Sigmoid colon (tissue), 4 donors: ENCODE results near the gene TMEM59L.

Experiments
- CTCF ChIP-seq, 4 experiments: fragments of 450-650 bp in 3 of 4; fragments of 200-600 bp in 1 of 4; IDR thresholded peaks; one replicate each; pipeline ENCODE4 v1.5.1; 2016 to 2019; ENCODE audit warnings: antibody characterized with exemption in 4 of 4, mild to moderate bottlenecking in 3 of 4, moderate library complexity in 2 of 4
- EP300 ChIP-seq, 4 donors: sonication (generic); formaldehyde crosslinking; IDR thresholded peaks; one replicate each; pipeline ENCODE4 v1.6.1; 2017; ENCODE audit warnings: antibody characterized with exemption in 4 of 4
- POLR2A ChIP-seq, 2 donors: fragments of 450-650 bp; IDR thresholded peaks; one replicate each; pipeline ENCODE4 v1.6.1; 2016; ENCODE audit warnings: antibody characterized with exemption in 2 of 2, mild to moderate bottlenecking in 2 of 2, moderate library complexity in 2 of 2

GRCh38 chr19:18659281-18660050 lies 46.8 kb downstream of the TMEM59L start:
- no peak for TF ChIP-seq CTCF (IDR thresholded peaks at IDR 0.05)
- TF ChIP-seq POLR2A (IDR thresholded peaks at IDR 0.05) = no peak
- TF ChIP-seq EP300 (IDR thresholded peaks at IDR 0.05) = no peak
